H1 (cell line): ENCODE data around the gene DBNDD1. TPM values are rescaled to one million over a fixed set of nuclear protein-coding genes. Genes with fewer than 3 reads are reported as not detected.

Experiments
- KDM4A ChIP-seq: IDR thresholded peaks from one replicate; pipeline ENCODE4 v1.7.1; 2012; ENCODE audit warnings: low read depth, mild to moderate bottlenecking, moderate library complexity, low read length, inconsistent platforms; ENCODE audit not compliant: severe bottlenecking
- NRF1 ChIP-seq: IDR thresholded peaks from 2 replicates; pipeline ENCODE4 v1.6.1; 2011; ENCODE audit warnings: mild to moderate bottlenecking, low read depth, low read length, improper control_type of control experiment
- PHF8 ChIP-seq: fragments of 200-600 bp; sonication (generic); conservative IDR thresholded peaks from 2 replicates; pipeline ENCODE4 v1.7.1; 2012; ENCODE audit warnings: low read depth, mild to moderate bottlenecking, inconsistent platforms, low read length, moderate library complexity
- RXRA ChIP-seq: IDR thresholded peaks from 2 replicates; pipeline ENCODE4 v1.6.1; 2011; ENCODE audit warnings: low read depth, mild to moderate bottlenecking, low read length, moderate library complexity; ENCODE audit not compliant: insufficient read depth
- polyA plus RNA-seq, 7 experiments: library from polyadenylated mRNA; depleted of rRNA in 3 of 7; stranded (reverse) in 5 of 7; unstranded in 2 of 7; fragments of >200 nt in 5 of 7; fragments of 200-250 nt in 2 of 7; gene quantifications; 1 replicate in 5 of 7; 2 replicates in 1 of 7; 4 replicates in 1 of 7; pipeline versions ENCODE4 v1.2.1 to v1.2.3, GENCODE V29; 2011 to 2013; ENCODE audit warnings: missing spikeins in 2 of 7, mixed read lengths in 2 of 7
- total RNA-seq: library from RNA; stranded (reverse); fragmentation: NEBNext Ultra II Directional; extraction: Animal tissue kit (Norgen Biotek cat#: 25700); gene quantifications from 2 replicates; pipeline ENCODE4 v1.2.1, GENCODE V29; 2021

The DBNDD1 gene
- total and polyA plus RNA-seq, 2 of the 8 experiments (the other 6 are each of a cell fraction or from before 2014, with no cell fraction given): 69.9 to 92.6 TPM

- TF ChIP-seq KDM4A: peak; percentile 72
- TF ChIP-seq RXRA: no peak
- no peak for TF ChIP-seq NRF1
- TF ChIP-seq PHF8: peak; percentile 41; the same call in 1 of the 2 replicates
- TF ChIP-seq, all 59 proteins: peak for 9
These were observed 27.9 kb upstream of the DBNDD1 start (continued) for GRCh38 chr16:90046971-90047713.
